GM19351 (cell line): ENCODE data around the gene CDR2.
A peak's percentile ranks its signal among the peaks of the same experiment; 100 is the strongest.
"Not testable (repeated sequence)": the region's sequence is repeated elsewhere in the genome, so short reads cannot be mapped to it uniquely, and the experiment has no call there.

Source experiments
- ATAC-seq: cut with Tn5 transposase; IDR thresholded peaks from one replicate; pipeline ENCODE4 v1.9.1; 2021; ENCODE audit warnings: mild to moderate bottlenecking, moderate library complexity; ENCODE audit not compliant: unreplicated experiment

Gene CDR2

DNA sequence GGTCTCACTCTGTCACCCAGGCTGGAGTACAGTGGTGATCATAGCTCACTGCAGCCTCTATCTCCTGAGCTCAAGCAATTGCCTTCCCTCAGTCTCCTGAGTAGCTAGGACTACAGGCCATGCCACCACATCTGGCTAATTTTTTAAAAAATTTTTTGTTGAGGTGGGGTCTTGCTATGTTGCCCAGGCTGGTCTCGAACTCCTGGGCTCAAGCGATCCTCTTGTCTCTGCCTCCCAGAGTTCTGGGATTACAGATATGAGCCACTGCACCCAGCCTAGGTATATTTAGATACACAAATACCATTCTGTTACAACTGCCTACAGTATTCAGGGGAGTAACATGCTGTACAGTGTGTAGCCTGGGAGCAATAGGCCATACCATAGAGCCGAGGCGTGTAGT is 62.9 kb downstream of the CDR2 start:
- ATAC-seq = no peak

DNA sequence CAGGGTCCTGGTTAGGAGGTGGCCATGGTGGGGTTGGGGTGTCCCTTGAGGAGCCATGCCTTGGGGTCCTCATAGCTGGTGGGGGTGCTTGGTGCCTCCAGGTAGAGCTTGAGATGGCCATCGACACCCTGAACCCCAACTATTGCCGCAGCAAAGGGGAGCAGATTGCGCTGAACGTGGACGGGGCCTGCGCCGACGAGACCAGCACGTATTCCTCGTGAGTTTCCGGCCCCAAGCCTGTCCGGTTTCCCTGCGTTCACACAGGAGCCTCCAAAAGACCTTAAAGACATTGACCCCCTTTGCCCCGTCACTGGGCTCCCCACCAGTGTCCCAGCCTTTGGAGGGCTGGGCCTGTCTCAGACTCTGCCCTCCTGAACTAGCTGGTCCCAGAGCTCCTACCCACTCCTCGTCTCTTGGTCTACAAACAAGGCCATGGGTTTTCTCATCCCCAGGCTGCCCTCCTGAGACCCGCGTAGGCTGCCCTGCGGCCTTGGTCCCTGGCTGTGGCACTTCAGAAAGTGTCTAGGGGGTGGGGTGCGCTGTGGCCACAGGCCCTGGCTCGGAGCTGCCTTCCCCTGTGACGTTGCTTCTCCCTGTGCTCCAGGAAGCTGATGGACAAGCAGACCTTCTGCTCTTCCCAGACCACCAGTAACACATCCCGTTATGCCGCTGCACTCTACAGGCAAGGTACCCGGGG is 65.4 kb downstream of the CDR2 start:
- no peak for ATAC-seq

DNA sequence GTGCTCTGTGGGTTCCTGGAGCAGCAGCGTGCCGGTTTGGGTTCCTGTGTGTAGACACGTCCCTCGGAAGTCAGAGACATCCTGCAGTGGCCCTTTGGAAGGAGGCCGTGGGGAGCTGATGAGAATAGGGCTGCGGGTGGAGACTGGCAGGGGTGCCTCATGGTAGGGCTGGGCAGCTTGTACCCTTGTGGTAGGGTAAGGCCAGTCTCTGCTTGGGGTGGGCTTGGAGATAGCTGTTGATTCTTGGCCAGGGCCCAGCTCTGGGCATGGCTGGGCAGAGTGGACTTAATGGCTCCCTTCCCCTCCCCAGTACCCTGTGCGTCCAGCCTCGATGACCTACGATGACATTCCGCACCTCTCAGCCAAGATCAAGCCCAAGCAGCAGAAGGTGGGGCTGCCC is 66.6 kb downstream of the CDR2 start:
- ATAC-seq = no peak

- no peak for ATAC-seq
Observed at GRCh38 chr16:22306788-22307187, 67.6 kb downstream of the CDR2 start.

GRCh38 chr16:22304411-22304810 is 70.0 kb downstream of the CDR2 start:
- no peak for ATAC-seq

DNA sequence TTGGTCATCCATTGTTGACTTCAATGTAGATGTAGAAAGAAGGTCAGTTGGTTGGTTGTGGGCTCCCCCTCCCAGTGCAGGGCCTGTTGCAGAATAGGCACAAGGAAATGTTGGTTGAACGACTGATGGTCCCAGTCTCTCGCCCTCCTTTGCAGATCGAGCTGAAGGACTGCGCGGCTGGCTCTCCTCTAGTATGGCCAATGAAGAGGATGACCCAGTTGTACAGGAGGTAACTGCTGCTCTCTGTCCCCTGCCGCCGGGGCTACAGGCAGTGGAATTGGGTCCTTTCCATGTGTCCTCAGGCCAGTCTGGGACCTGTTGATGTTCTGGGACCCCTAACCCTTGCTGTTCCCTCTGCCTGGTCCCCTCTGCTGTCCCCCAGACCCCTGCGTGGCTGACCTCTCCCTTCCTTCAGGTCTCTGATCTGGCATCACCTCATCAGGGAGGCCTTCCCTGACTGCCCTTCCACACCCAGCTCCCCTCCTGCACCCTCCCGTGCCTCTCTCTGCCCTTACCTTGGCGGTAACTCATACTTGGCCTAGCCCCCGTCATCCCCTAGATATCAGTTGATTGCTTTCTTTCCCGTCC is 71.5 kb downstream of the CDR2 start:
- ATAC-seq = no peak

DNA sequence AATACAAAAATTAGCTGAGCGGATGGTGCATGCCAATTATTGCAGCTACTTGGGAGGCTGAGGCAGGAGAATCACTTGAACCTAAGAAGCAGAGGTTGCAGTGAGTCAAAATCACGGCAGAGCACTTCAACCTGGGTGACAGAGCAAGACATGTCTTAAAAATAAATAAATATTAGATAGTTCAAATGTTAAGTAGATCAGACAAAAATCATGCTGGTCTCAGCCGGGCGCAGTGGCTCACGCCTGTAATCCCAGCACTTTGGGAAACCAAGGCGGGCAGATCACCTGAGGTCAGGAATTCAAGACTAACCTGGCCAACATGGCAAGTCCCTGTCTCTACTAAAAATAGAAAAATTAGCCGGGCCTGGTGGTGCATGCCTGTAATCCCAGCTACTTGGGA is 73.0 kb downstream of the CDR2 start:
- ATAC-seq = not testable (repeated sequence)

- no peak for ATAC-seq
Observed at GRCh38 chr16:22300427-22301071, 73.9 kb downstream of the CDR2 start.

GRCh38 chr16:22299036-22299435 is 75.4 kb downstream of the CDR2 start:
- ATAC-seq = no peak

GRCh38 chr16:22297871-22298733 is 76.3 kb downstream of the CDR2 start:
- peak; percentile 35 for ATAC-seq

GRCh38 chr16:22297114-22297870 is 77.1 kb downstream of the CDR2 start, which contains the start of gene POLR3E:
POLR3E (plus strand) TSS chr16:22297409; CDS start chr16:22302969, 5,560 bp downstream.
- ATAC-seq = peak; percentile 79

DNA sequence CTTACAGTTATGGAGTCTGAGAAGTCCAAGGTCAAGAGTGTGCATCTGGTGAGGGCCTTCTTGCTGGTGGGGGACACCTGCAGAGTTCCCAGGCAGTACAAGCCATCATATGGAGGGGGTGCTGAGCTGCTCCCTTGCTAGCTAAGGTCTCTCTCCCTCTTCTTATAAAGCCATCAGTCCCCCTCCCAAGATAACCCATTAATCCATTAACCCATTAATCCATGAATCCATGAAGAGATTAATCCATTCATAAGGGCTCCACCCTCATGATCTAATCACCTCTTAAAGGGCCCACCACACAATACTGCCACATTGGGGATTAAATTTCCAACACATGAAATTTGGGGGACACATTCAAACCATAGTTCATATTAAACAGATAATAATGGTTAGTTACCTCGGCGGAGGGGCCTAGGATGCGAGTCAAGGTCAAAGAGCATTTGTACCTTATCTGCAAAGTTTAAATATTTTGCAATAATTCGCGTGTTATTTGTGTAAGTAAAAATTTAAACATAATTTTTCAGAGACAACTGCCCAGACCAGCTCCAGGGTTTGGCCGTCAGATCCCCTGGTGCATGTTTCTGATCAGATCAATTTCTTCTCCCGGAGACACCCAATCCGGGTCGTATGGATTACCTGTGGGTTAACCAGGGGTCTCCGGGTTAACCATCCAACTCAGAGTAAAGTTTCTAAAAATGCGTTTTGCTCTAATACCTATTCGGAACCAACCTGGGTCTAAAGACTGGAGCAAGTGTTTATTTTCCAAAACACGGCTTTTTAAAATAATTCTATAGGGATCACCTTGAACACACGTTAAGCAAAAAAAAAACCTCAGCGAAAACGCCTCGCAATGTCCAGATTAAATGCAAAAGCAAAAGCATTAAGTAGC is 78.0 kb downstream of the CDR2 start:
- no peak for ATAC-seq
